ENCODE data around the gene PARP12.

PARP12 gene

DNA sequence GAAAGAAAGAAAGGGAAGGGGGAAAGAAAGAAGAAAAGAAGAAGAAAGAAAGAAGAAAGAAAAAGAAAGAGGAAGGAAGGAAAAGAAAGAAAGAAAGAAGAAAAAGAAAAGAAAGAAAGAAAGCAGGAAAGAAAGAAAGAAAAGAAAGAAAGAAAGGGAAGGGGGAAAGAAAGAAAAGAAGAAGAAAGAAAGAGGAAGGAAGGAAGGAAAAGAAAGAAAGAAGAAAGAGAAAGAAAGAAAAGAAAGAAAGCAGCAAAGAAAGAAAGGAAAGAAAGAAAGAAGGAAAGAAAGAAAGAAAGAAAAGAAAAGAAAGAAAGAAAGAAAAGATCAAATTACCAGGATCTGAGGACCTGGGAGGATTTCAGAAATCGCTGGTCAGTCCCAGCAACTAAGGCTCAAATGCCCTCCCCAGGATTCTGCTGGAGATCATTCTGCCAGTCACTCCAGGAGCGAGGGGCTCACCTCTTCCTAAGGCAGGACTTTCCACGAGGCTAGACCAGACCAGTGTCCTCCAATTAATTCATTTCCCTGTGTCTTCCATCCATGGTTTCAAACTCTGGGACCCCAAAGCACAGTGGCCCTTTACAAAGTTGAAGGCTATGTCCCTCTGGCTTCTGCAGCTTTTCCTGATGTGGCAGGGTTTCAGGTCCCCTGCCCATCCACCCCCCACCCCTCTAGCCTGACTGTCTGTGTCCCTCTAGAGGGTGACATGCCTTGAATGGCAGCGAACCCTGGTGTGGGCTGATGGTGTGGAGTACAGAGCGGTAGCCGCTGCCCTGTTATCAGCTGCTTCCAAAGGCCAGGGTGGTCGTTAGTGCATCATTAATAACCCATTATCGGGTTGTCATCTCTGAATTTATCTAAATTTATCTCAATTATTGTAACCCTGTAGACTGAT is 77.9 kb downstream of the PARP12 start:
- intact Hi-C loops (cut with DNase I): no loop called here
- DNase-seq: no peak

DNA sequence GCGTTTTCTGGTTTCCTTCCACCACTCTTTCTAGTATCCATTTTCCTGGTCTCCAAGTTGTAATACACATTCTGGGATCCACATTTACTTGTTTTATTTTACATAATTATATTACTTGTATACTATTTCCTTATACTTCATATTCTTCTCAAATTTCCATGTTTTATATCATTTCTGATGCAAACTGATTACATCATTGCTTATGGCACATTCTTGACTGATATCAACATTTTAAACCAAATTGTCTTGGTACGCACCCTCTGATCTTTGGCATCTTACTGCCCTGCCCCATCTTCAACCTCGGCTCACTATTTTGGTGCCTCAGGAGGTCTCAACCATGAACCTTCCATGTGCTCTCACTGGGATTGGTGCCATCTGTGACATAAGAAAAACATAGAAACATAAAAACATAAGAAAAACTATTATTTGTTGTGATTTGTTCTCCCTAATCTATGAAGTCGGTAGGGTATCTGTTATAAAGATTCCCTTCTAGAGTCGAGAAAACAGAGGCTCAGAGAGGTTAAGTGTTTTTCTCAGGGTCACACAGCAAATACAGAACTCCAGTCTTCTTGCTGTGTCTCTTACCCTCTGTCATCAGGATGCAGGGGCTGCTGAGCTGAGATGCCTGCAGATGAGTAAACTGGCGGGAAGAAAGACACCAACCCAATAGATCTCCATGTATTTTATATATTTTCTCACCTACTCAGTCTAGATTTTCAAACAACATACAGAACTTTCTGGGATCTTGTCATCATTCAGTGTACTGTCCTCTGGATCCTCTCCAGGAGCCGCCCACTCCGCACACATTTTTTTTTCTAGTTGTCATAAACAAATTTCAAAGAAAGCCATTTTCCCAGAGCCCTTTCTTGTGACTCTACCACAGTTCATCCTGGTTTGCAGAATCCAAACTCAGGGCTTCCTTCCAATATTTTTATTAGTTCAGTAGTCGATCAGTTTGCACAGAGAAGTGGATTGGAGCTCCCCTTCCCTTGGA is 79.5 kb downstream of the PARP12 start:
- intact Hi-C loops (cut with DNase I): no loop called here
- DNase-seq: no peak

DNA sequence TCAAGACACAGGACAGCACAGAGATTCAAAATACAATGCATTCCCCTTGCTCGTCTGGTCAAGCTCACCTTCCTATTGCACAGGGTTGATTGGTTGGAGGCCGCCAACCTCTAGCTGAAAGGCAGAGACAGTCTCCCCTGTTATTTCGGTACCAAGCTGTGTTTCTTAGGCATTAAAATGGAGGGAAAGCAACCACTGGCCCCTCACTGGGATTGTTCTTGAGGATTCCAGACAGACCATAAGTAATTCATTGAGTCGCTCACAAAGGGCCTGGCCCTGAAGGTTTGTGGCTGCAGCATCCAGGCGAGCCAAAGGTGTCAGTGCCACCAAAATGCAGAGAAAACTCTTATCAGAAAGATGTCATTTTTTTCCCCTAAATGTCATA is 81.2 kb downstream of the PARP12 start:
- intact Hi-C loops (cut with DNase I): no loop called here
- DNase-seq: no peak

DNA sequence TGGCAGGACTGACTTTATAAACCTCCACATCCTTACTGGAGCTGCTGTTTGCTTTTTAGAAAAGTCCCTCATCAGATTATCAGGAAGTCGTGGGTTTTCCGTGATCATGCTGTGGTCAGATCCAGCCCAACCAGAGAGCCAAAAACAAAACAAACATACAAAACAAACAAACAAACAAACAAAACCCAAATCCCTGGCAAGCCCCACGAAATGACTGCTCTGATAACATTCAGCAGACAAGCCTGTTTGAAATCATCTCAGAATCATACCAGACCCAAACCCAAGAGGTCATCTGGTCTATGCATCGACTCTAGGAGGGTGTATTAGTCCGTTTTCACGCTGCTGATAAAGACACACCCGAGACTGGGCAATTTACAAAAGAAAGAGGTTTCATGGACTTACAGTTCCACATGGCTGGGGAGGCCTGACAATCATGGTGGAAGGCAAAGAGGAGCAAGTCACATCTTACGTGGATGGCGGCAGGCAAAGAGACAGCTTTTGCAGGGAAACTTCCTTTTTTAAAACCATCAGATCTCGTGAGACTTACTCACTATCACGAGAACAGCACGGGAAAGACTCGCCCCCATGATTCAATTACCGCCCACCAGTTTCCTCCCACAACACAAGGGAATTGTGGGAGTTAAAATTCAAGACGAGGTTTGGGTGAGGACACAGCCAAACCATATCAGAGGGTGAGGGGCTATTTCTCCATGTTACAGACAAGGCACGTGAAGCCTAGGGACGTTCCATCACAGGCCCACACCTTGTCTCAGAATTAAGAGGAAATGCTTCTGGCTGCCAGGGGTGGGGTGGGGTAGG is 85.7 kb downstream of the PARP12 start:
- intact Hi-C loops (cut with DNase I): no loop called here
- DNase-seq: no peak

DNA sequence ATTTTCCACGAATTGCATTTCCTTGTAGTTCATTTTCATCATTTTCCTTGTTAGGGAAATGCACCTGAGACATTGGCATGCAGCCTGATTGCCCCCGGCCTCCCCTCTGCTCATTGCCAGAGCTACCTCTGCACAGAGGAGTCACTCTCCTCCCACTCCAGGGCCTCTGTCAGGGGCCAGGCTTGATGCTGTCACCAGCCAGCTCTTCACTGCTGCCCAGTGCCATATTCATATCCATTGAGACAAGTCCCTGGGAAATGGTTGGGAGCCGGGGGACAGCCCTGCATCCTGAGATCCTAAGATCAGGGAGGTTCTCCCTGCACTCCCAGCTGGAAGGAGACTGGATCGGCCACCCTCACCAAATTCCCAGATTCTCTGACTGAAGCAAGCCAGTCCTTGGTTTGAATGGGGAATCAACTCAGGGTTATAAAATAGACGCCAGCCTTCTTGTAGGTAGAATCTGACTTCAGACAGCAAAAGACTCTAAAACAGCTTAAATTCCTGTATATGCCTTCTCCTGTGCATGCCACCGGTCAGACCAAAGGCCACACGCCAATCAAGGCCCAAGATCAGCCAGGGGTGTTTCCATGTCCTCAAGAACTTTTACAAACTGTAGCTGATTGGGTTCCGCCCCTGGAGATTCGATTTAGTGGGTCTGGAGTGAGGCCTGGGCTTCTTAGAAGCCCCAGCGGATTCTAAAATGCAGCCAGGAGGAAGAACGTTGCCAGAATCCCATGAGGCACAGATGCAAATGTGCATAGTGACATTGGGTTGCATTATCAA is 86.5 kb downstream of the PARP12 start:
- DNase-seq: no peak

DNA sequence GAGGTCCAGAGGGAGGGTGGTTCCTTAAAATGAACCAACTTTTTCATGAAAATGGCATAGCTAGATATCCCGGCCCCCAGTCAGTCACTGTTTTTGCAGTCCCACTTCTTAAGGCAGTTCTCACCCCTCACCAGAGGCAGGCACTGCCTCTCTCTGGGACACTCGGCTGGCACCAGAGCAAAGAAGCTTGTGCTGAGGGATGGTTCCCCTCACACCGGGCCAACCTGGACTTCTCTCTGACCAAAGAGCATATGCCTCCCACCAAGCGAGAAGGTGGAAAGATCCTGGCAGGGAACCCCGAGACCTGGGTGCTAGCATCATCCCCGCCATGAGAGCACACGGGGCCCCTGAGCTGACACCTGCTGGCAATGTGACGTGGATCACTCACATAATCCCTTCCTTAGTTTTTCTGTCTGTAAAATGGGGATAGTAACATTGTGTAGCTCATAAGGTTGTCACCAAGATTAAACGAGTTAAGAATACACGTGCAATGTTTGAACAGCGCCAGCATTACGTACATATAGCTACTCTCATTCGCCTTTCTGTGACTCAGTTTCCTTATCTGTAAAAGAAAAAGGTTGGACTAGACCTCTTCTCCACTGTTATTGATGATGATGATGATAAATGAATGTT is 88.5 kb downstream of the PARP12 start:
- no peak for DNase-seq
- intact Hi-C loops (cut with DNase I): no loop called here

More for the DNA sequence above, 86.5 kb downstream of the PARP12 start:
- intact Hi-C loops (cut with DNase I): no loop called here
